ENCODE measurements around the gene ATG16L1. TPM values are rescaled to one million over a fixed set of nuclear protein-coding genes. Genes with fewer than 3 reads are reported as not detected.

Gene ATG16L1
- total and polyA plus RNA-seq, 8 donors = 7.6 to 71.9 (median 10.9) TPM

DNA sequence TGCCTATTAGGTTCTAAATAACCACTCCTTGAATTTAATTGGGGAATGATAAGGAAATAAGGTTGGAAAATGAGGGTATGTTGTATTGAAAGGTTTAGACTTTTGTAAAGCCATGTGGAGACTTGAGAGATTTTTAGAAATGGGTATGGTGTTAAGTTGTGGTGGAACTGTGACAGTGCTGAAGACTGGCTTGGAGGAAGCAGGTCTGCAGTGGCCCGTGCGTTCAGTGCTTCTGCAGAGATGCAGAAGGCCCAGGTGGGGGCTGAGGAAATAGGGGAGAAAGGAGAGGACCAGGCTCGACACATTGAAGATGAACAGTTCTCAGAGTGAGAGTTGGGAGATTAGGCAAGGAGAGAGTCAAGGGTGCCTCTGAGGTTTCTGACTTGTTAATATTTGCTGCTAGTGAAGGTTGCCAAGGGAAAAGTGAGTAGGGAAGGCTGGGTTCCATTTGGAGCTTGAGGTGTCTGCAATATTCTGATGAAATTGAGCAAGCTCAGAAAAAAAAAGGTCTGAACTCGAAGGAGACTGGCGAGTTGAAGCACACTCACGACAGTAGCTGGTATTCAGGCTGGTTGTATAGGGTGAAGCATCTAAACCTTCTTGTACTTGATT lies 30.6 kb downstream of the ATG16L1 start:
- intact Hi-C loops (cut with DNase I; ENCODE audit: low total_unique reads) = no loop called here
- Histone ChIP-seq H3K4me1 (peaks cover 3 to 23% (median 15%) of the 10 kb centered on the region in 4 donors), H3K9me3 (no peaks in the 10 kb centered on the region), H3K27me3 (no peaks in the 10 kb centered on the region), H3K27ac (no peak overlapping the region), H3K36me3 (peaks cover 68 to 100% (median 100%) of the 10 kb centered on the region in 4 donors), H3K4me3 (no peak overlapping the region)
- TF ChIP-seq, protein P1, sequence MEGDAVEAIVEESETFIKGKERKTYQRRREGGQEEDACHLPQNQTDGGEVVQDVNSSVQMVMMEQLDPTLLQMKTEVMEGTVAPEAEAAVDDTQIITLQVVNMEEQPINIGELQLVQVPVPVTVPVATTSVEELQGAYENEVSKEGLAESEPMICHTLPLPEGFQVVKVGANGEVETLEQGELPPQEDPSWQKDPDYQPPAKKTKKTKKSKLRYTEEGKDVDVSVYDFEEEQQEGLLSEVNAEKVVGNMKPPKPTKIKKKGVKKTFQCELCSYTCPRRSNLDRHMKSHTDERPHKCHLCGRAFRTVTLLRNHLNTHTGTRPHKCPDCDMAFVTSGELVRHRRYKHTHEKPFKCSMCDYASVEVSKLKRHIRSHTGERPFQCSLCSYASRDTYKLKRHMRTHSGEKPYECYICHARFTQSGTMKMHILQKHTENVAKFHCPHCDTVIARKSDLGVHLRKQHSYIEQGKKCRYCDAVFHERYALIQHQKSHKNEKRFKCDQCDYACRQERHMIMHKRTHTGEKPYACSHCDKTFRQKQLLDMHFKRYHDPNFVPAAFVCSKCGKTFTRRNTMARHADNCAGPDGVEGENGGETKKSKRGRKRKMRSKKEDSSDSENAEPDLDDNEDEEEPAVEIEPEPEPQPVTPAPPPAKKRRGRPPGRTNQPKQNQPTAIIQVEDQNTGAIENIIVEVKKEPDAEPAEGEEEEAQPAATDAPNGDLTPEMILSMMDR (IDR thresholded peaks at IDR 0.05) = no peak
- TF ChIP-seq POLR2AphosphoS5 (IDR thresholded peaks at IDR 0.05) (no peak), EP300 (IDR thresholded peaks at IDR 0.05) (no peak), POLR2A (IDR thresholded peaks at IDR 0.05) (no peak)
- DNase-seq = no peak
- 87 to 97% (median 92%) methylated on average over 6 of the region's 6 CpGs for WGBS, 5 donors

- Histone ChIP-seq H3K4me3 (no peak overlapping the region), H3K27me3 (no peaks in the 10 kb centered on the region), H3K4me1 (peaks cover 0 to 5% (median 1%) of the 10 kb centered on the region in 4 donors), H3K36me3 (peaks cover 65 to 100% (median 100%) of the 10 kb centered on the region in 4 donors), H3K9me3 (no peaks in the 10 kb centered on the region), H3K27ac (no peak overlapping the region)
- intact Hi-C loops (cut with DNase I; ENCODE audit: low total_unique reads) = no loop called here
- no peak for DNase-seq
- 77 to 94% (median 84%) methylated on average over 5 of the region's 5 CpGs for WGBS, 5 donors
- TF ChIP-seq POLR2AphosphoS5 (IDR thresholded peaks at IDR 0.05) (no peak), EP300 (IDR thresholded peaks at IDR 0.05) (no peak), POLR2A (IDR thresholded peaks at IDR 0.05) (no peak)
- TF ChIP-seq, protein P1 (IDR thresholded peaks at IDR 0.05) = no peak
These were observed 34.4 kb downstream of the ATG16L1 start for GRCh38 chr2:233285921-233286320.

DNA sequence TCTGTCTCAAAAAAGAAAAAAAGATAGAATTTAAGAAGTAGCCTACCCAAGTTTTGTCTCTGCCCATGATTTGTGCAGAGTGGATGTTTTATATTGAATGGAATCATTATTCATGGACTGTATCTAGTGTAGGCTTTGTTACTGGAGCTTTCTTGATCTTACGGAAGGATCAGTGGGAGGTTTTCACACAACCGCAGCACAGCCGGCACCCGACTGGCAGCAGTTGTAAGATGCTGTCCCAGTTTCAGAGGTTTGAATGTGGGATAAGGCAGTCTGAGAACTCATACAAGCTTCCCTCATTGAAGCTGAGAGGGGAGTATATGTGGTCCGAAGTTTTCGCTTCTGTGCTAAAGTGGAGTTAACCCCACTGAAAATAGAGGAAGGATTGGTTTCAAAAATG lies 36.4 kb downstream of the ATG16L1 start:
- DNase-seq = no peak
- Histone ChIP-seq H3K4me3 (no peak overlapping the region), H3K27me3 (no peaks in the 10 kb centered on the region), H3K9me3 (no peaks in the 10 kb centered on the region), H3K4me1 (no peaks in the 10 kb centered on the region), H3K36me3 (peaks cover 68 to 100% (median 100%) of the 10 kb centered on the region in 4 donors), H3K27ac (no peak overlapping the region)
- intact Hi-C loops (cut with DNase I; ENCODE audit: low total_unique reads) = no loop called here
- TF ChIP-seq POLR2A (IDR thresholded peaks at IDR 0.05) (no peak), POLR2AphosphoS5 (IDR thresholded peaks at IDR 0.05) (no peak), EP300 (IDR thresholded peaks at IDR 0.05) (no peak)
- TF ChIP-seq, protein P1 (IDR thresholded peaks at IDR 0.05) = no peak
- 95 to 98% (median 96%) methylated on average over 6 of the region's 6 CpGs for WGBS, 5 donors

DNA sequence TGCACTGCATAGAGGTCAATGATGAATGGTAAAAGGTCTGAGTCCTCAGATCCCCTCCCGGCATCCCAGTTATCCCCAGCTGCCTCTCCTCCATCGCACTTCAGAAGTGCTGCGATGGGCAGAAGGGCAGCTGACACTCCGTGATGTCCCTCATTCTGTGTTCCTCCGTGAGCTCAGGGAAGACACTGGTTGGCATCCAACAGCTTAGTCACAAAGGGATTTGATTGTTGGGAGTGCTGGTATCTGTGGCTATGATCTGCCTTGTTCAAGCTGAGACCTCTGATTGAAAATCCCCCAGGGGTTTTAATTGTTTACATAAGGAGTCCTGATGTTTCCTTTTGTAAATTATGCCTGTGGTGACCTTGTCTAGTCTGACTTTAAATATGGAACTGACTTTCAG lies 37.2 kb downstream of the ATG16L1 start:
- no peaks in the 10 kb centered on the region for H3K27me3 ChIP-seq
- no peak overlapping the region for H3K27ac ChIP-seq
- WGBS, 5 donors = 86 to 98% (median 86%) methylated on average over 5 of the region's 5 CpGs
- no peaks in the 10 kb centered on the region for H3K9me3 ChIP-seq
- TF ChIP-seq POLR2AphosphoS5 (IDR thresholded peaks at IDR 0.05) (no peak), POLR2A (IDR thresholded peaks at IDR 0.05) (no peak), EP300 (IDR thresholded peaks at IDR 0.05) (no peak)
- TF ChIP-seq, protein P1 (IDR thresholded peaks at IDR 0.05) = no peak
- no peak overlapping the region for H3K4me3 ChIP-seq
- no peaks in the 10 kb centered on the region for H3K4me1 ChIP-seq
- intact Hi-C loops (cut with DNase I; ENCODE audit: low total_unique reads) = no loop called here
- DNase-seq = no peak
- H3K36me3 ChIP-seq = peaks cover 75 to 100% (median 100%) of the 10 kb centered on the region in 4 donors
